K562 (cell line): ENCODE results near the gene RDH13. TPM values are rescaled to one million over a fixed set of nuclear protein-coding genes. Genes with fewer than 3 reads are reported as not detected.

Source experiments
- CREB1 ChIP-seq, 2 experiments: sonication (generic) in 1 of 2; formaldehyde crosslinking in 1 of 2; IDR thresholded peaks; 2 replicates each; pipeline versions ENCODE4 v1.6.1 to v1.8.0; 2012 to 2022; ENCODE audit warnings: inconsistent platforms in 1 of 2, mild to moderate bottlenecking in 1 of 2, missing genetic modification reagents in 1 of 2, moderate library complexity in 1 of 2
- CTBP1 ChIP-seq: fragments of 450-650 bp; IDR thresholded peaks from 2 replicates; pipeline ENCODE4 v1.6.1; 2016; ENCODE audit warnings: borderline replicate concordance
- EGR1 ChIP-seq: fragments of 450-650 bp; conservative IDR thresholded peaks from 2 replicates; pipeline ENCODE4 v1.6.1; 2017; ENCODE audit warnings: mild to moderate bottlenecking
- EHMT2 ChIP-seq: fragments of 450-650 bp; IDR thresholded peaks from 2 replicates; pipeline ENCODE4 v1.6.1; 2018; ENCODE audit warnings: antibody characterized with exemption
- ESRRA ChIP-seq: fragments of 450-650 bp; IDR thresholded peaks from 2 replicates; pipeline ENCODE4 v1.6.1; 2014; ENCODE audit warnings: low read depth, mild to moderate bottlenecking, moderate library complexity, borderline replicate concordance
- KAT2B ChIP-seq: IDR thresholded peaks from one replicate; pipeline ENCODE4 v1.6.1; 2012; ENCODE audit warnings: low read depth, mild to moderate bottlenecking, control low read depth, inconsistent platforms, low read length, moderate library complexity
- PCBP2 ChIP-seq: fragments of 200-400 bp; formaldehyde crosslinking; IDR thresholded peaks from 2 replicates; pipeline ENCODE4 v1.6.1; 2018; ENCODE audit warnings: low read length, low read depth, mild to moderate bottlenecking, moderate library complexity; ENCODE audit not compliant: poor library complexity, severe bottlenecking
- POLR2AphosphoS2 ChIP-seq: IDR thresholded peaks from 2 replicates; pipeline ENCODE4 v1.6.1; 2012; ENCODE audit warnings: low read length, improper control_type of control experiment
- POLR2G ChIP-seq: fragments of 200-400 bp; formaldehyde crosslinking; IDR thresholded peaks from 2 replicates; pipeline ENCODE4 v1.6.1; 2017; ENCODE audit warnings: low read depth, mild to moderate bottlenecking, antibody characterized with exemption, low read length, moderate library complexity
- RBM14 ChIP-seq: fragments of 200-400 bp; formaldehyde crosslinking; IDR thresholded peaks from 2 replicates; pipeline ENCODE4 v1.6.1; 2018; ENCODE audit warnings: low read depth, mild to moderate bottlenecking, low read length, moderate library complexity, borderline replicate concordance; ENCODE audit not compliant: insufficient read depth
- STAT5A ChIP-seq: IDR thresholded peaks from 2 replicates; pipeline ENCODE4 v1.6.1; 2012; ENCODE audit warnings: low read length, inconsistent platforms, borderline replicate concordance
- TEAD2 ChIP-seq: fragments of 450-650 bp; IDR thresholded peaks from 2 replicates; pipeline ENCODE4 v1.6.1; 2016; ENCODE audit warnings: missing genetic modification characterization, control low read depth, missing compliant biosample characterization
- ZEB2 ChIP-seq: fragments of 450-650 bp; IDR thresholded peaks from 2 replicates; pipeline ENCODE4 v1.6.1; 2016
- ZNF282 ChIP-seq: sonication (generic); formaldehyde crosslinking; IDR thresholded peaks from 2 replicates; pipeline ENCODE4 v1.8.1; 2023; ENCODE audit warnings: missing genetic modification reagents
- polyA plus RNA-seq, 8 experiments: library from polyadenylated mRNA; depleted of rRNA in 4 of 8; stranded (reverse) in 5 of 8; unstranded in 3 of 8; fragments of >200 nt; fragmentation: Nextera tagmentation in 2 of 8; fragmentation: Illumina TruSeq in 1 of 8; extraction: Ambion mirVana in 2 of 8; extraction: Trizol in 1 of 8; gene quantifications; 2 replicates each; pipeline versions ENCODE4 v1.2.1 to v1.2.3, GENCODE V29; 2011 to 2014; ENCODE audit warnings: inconsistent platforms in 1 of 8, missing spikeins in 1 of 8
- total RNA-seq, 7 experiments: library from RNA; depleted of rRNA in 6 of 7; stranded (reverse); fragments of >200 nt in 6 of 7; fragmentation: Illumina TruSeq in 2 of 7; extraction: Trizol in 2 of 7; gene quantifications; 2 replicates each; pipeline versions ENCODE4 v1.2.1 to v1.2.3, GENCODE V29; 2011 to 2021; ENCODE audit warnings: low replicate concordance in 1 of 7
- TF ChIP-seq, protein P1 (sequence below), 2 experiments: fragments of 450-650 bp; IDR thresholded peaks; 2 replicates each; pipeline ENCODE4 v1.6.1; 2016
- TF ChIP-seq, protein P2 (sequence below), 2 experiments: IDR thresholded peaks; 2 replicates each; pipeline ENCODE4 v1.6.1; 2012; ENCODE audit warnings: improper control_type of control experiment in 2 of 2, low read depth in 2 of 2, low read length in 2 of 2, borderline replicate concordance in 1 of 2
- TF ChIP-seq, protein P3 (sequence below): IDR thresholded peaks from 3 replicates; pipeline ENCODE4 v1.6.1; 2011; ENCODE audit warnings: borderline replicate concordance, mild to moderate bottlenecking, moderate library complexity; ENCODE audit not compliant: insufficient read length; ENCODE audit errors: extremely low read depth
- TF ChIP-seq, protein P4 (sequence below): fragments of 250-450 bp; sonication (Bioruptor Pico); IDR thresholded peaks from 2 replicates; pipeline ENCODE4 v1.8.0; 2021; ENCODE audit warnings: moderate library complexity, mild to moderate bottlenecking, inconsistent platforms

The RDH13 gene
- total and polyA plus RNA-seq, 9 of the 15 experiments (the other 6 are each of a cell fraction or from before 2014, with no cell fraction given) = 7.5 to 70.3 (median 39.5) TPM

DNA sequence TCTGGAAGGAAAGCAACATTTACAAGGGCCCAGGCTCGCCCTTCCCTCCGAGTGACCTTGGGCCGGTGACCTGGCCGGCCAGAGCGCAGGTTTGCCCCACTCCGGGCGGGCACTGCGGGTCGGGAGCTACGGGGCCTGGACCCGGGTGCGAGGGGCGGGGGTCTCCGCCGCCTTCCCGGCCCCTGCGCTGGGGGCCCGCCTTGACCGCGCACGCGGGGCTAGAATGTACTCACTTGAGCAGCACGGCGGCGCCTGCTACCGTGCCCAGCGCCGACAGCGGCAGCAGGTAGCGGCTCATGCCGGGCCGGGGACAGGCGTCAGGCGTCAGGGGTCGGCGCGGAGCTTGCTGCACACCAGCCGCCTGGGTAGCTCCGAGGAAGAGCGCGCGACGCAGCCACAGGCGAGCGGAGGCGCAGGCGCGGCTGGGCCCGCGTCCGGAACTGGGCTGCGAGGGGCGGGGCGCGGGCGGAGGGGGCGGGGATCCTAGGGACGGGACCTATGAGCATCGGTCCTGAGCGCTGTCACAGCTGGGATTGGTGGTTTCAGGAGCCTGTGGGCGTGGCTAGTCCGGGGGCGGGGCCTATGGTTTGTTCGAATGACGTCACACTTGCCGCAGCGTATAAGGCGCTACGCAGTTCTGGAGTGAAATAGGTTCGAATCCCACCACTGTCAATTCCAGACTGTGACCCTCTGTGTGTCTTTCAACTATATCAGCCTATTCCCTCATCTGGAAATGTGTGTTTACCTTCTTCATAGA is at the start of gene RDH13 (continued):
- TF ChIP-seq, protein P1, sequence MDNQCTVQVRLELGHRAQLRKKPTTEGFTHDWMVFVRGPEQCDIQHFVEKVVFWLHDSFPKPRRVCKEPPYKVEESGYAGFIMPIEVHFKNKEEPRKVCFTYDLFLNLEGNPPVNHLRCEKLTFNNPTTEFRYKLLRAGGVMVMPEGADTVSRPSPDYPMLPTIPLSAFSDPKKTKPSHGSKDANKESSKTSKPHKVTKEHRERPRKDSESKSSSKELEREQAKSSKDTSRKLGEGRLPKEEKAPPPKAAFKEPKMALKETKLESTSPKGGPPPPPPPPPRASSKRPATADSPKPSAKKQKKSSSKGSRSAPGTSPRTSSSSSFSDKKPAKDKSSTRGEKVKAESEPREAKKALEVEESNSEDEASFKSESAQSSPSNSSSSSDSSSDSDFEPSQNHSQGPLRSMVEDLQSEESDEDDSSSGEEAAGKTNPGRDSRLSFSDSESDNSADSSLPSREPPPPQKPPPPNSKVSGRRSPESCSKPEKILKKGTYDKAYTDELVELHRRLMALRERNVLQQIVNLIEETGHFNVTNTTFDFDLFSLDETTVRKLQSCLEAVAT (IDR thresholded peaks at IDR 0.05) = 0 out of 4 replicates have a peak, but pooled peaks of 1 of the 2 experiments have one; percentile 5
- TF ChIP-seq, protein P2, sequence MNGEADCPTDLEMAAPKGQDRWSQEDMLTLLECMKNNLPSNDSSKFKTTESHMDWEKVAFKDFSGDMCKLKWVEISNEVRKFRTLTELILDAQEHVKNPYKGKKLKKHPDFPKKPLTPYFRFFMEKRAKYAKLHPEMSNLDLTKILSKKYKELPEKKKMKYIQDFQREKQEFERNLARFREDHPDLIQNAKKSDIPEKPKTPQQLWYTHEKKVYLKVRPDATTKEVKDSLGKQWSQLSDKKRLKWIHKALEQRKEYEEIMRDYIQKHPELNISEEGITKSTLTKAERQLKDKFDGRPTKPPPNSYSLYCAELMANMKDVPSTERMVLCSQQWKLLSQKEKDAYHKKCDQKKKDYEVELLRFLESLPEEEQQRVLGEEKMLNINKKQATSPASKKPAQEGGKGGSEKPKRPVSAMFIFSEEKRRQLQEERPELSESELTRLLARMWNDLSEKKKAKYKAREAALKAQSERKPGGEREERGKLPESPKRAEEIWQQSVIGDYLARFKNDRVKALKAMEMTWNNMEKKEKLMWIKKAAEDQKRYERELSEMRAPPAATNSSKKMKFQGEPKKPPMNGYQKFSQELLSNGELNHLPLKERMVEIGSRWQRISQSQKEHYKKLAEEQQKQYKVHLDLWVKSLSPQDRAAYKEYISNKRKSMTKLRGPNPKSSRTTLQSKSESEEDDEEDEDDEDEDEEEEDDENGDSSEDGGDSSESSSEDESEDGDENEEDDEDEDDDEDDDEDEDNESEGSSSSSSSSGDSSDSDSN (IDR thresholded peaks at IDR 0.05; ENCODE audit: borderline replicate concordance in 1 of 2, low read depth in 2 of 2, low read length in 2 of 2) = peak in 1 of 2 experiments; percentile 67; a peak in 1 of 4 replicates
- TF ChIP-seq EGR1 (peak; percentile 53), TEAD2 (tag) (no peak), RBM14 (0 out of 2 replicates have a peak, but pooled peaks have one; percentile 29), ZEB2 (0 out of 2 replicates have a peak, but pooled peaks have one; percentile 6), POLR2AphosphoS2 (peak; percentile 47; the same call in 1 of the 2 replicates), POLR2G (peak; percentile 91), EHMT2 (no peak), KAT2B (no peak), STAT5A (no peak), CREB1 (IDR thresholded peaks at IDR 0.05) (peak; percentile 88), CREB1 (CRISPR knock-in tag; IDR thresholded peaks at IDR 0.05) (peak; percentile 88), ZNF282 (CRISPR knock-in tag) (peak; percentile 78), ESRRA (peak; percentile 94), PCBP2 (no peak), CTBP1 (0 out of 2 replicates have a peak, but pooled peaks have one; percentile 33)
- TF ChIP-seq, protein P3, sequence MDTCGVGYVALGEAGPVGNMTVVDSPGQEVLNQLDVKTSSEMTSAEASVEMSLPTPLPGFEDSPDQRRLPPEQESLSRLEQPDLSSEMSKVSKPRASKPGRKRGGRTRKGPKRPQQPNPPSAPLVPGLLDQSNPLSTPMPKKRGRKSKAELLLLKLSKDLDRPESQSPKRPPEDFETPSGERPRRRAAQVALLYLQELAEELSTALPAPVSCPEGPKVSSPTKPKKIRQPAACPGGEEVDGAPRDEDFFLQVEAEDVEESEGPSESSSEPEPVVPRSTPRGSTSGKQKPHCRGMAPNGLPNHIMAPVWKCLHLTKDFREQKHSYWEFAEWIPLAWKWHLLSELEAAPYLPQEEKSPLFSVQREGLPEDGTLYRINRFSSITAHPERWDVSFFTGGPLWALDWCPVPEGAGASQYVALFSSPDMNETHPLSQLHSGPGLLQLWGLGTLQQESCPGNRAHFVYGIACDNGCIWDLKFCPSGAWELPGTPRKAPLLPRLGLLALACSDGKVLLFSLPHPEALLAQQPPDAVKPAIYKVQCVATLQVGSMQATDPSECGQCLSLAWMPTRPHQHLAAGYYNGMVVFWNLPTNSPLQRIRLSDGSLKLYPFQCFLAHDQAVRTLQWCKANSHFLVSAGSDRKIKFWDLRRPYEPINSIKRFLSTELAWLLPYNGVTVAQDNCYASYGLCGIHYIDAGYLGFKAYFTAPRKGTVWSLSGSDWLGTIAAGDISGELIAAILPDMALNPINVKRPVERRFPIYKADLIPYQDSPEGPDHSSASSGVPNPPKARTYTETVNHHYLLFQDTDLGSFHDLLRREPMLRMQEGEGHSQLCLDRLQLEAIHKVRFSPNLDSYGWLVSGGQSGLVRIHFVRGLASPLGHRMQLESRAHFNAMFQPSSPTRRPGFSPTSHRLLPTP = peak; percentile 99
- TF ChIP-seq, protein P4, sequence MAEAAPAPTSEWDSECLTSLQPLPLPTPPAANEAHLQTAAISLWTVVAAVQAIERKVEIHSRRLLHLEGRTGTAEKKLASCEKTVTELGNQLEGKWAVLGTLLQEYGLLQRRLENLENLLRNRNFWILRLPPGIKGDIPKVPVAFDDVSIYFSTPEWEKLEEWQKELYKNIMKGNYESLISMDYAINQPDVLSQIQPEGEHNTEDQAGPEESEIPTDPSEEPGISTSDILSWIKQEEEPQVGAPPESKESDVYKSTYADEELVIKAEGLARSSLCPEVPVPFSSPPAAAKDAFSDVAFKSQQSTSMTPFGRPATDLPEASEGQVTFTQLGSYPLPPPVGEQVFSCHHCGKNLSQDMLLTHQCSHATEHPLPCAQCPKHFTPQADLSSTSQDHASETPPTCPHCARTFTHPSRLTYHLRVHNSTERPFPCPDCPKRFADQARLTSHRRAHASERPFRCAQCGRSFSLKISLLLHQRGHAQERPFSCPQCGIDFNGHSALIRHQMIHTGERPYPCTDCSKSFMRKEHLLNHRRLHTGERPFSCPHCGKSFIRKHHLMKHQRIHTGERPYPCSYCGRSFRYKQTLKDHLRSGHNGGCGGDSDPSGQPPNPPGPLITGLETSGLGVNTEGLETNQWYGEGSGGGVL = no peak
